GM18868 (cell line): Measurements from ENCODE around the gene MAD1L1.
"Not testable (repeated sequence)": the region's sequence is repeated elsewhere in the genome, so short reads cannot be mapped to it uniquely, and the experiment has no call there.

Experiments
- ATAC-seq: cut with Tn5 transposase; IDR thresholded peaks from one replicate; pipeline ENCODE4 v1.9.1; 2021; ENCODE audit warnings: mild to moderate bottlenecking, moderate library complexity; ENCODE audit not compliant: unreplicated experiment

The MAD1L1 gene

DNA sequence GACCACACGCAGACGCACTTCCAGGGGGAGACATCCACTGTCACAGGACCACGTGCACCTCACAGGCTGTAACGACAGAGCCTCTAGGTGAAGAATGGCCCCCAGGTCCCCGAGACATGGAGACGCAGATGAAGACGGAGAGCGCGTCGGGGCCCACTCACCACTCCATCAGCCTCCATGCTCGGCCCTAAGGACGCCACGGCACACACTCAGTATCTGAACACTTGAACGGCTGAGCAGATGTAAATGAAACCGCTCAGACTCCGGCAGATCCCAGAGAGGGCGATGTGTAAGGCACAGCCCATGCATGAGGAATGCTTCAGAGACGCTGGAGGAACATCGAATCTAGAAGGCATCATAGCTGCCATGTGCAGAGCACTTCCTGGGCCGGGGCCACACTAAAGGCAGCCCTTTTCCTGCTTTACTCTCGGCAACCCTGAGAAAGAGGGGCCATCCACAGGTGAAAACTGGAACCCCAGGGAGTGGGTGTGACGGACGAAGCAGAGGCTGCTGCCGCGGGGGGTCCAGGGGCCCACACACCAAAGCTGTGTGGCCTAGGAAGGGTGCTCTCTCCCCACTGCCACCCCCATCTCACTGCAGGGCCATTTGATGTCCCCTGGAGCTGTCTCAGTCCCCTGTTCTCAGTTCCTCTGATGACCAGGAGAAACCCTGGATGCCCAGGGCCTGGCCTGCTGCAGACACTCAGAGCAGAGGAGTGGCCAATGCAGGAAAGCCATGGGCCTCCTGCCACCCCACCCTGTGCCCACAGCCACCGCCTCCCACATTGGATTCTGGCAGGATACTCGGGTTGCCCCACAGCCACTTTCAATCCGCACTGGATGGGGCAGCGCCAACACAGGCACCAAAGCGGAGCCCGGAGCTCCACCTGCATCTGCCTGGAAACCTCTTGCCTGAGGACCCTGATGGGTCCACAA is 253.8 kb downstream of the MAD1L1 start:
- no peak for ATAC-seq

DNA sequence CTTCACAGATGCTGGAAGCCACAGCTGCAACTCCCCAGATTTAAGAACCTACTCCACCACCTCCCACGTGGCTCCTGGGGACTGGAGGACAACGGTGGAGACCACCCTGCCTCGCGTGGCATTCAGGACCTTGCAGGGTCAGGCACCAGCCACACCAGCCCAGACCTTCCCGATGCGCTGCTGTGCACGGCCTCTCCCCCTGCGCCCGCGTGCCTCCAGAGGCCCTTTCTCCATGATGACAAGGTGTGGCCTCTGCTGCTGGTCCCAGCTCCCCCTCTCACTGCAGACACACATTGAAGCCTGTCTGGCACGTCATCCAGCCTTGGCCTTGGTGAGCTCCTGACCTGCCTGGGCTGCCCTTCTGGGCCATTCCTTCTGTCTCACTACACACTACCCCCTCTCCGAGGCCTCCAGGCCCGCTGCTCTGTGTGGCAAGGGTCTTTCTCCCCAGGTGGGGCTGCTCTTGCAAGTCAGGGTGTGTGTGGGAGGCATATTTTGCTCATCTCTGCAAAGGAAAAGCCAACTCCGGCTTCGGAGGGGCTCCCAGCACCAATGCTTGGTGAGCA is 254.8 kb downstream of the MAD1L1 start:
- ATAC-seq, result no peak

DNA sequence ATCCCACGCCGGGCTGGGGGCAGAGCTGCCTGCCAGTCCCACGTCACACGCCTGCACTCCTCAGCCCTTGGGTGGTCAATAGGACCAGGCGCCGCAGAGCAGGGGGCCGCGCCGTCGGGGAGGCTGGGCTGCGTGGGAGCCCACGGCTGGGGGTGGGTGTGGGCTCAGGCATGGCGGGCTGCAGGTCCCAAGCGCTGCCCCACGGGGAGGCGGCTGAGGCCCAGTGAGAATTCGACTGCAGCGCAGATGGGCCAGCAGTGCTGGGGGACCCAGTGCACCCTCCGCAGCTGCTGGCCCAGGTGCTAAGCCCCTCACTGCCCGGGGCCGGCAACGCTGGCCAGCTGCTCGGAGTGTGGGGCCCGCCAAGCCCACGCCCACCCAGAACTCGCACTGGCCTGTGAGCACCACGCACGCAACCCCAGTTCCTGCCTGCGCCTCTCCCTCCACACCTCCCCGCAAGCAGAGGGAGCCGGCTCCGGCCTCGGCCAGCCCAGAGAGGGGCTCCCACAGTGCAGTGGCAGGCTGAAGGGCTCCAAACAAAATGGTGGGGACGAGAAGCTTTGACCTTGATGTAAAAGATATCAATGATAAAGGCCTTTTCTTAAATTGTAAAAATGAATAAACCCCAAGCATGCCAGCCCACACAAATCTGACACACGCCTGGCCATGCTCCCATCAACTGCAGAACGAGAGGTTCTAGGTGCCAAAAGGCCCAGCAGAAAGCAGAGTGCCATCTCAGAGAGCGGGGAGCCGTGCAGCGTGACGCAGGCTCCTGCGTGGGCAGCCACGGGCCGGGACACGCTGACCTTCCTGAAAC is 255.5 kb downstream of the MAD1L1 start:
- no peak for ATAC-seq

DNA sequence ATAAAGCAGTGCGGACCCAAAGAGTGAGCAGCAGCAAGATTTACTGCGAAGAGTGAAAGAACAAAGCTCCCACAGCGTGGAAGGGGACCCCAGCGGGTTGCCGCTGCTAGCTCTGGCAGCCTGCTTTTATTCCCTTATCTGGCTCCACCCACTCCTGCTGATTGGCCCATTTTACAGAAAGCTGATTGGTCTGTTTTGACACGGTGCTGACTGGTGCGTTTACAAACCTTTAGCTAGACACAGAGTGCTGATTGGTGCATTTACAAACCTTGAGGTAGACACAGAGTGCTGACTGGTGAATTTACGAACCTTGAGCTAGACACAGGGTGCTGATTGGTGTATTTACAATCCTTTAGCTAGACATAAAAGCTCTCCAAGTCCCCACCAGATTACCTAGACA is 256.2 kb downstream of the MAD1L1 start:
- not testable (repeated sequence) for ATAC-seq

DNA sequence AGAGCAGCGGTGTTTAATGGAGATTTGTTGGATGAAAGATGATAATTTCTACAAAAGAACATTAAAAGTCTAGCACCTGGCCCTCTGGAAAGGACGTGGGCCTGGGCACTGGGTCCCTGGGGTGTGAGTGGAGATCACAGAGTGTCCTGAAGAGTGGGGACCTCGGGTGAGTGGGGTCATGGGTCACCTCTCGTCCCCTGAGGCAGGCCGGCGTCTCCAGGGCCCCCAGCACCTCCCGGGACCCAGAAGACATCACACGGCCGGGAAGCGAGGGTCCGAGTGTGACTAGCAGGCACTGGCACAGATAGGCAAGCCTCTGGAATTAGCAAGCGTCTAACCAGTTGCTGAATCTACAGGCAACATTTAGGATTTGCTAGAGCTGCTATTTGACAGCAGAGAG is 257.2 kb downstream of the MAD1L1 start:
- ATAC-seq, result no peak

DNA sequence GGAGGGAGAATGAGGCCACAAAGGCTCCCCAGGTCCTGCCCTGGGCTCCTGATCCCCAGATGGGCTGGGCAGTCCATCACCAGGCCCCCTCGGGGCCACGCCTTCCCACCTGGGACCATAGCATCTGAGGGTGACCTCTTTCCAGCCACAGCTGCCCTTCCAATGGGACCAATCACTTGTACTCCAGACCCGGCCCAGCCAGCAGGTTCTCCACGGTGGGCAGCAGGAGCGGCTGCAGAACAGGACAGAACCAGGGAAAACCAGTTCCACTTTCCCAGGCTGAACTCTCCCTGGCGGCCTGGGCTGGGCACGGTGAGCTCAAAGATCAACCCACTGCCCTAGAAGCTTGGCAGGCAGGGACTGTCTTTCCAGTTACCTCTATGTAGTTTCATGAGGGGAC is 257.6 kb downstream of the MAD1L1 start:
- ATAC-seq, result no peak

DNA sequence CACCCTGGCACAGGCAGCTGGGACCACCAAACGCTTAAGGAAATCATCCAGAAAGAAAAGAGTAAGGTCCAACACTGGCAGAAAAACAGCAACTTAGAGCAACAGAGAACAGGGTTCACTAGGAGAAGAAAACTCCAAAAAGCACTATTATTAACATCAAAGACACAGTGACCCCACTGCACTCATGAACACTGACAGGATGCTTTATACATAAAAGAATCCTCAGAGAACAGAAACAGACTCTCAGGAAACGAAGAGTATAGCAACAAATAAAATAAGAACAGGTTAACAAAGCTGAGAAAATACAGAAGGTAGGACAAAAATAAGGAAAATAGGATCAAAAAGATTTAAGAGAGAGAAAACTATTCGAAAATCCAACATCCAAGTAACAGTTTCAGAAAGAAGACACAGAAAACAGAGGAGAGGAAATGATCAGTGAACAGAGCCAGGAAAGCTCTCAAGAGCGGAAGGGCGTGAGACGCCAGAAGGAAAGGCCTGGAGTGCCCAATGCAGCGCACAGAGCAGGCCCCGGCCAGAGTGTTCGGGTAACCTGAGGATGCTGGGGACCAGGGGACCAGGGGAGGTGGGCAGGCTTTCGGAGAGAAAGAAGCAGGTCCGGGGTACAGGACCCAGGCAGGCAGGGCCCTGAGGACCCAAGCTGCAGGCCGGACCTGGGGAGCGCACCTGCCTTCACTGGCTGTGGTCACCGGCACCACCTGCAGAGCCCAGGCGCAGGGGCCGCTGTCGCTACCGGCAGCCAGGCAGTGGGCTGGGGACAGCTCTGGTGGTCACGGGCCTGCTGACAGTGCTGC is 258.2 kb downstream of the MAD1L1 start:
- ATAC-seq, result no peak

DNA sequence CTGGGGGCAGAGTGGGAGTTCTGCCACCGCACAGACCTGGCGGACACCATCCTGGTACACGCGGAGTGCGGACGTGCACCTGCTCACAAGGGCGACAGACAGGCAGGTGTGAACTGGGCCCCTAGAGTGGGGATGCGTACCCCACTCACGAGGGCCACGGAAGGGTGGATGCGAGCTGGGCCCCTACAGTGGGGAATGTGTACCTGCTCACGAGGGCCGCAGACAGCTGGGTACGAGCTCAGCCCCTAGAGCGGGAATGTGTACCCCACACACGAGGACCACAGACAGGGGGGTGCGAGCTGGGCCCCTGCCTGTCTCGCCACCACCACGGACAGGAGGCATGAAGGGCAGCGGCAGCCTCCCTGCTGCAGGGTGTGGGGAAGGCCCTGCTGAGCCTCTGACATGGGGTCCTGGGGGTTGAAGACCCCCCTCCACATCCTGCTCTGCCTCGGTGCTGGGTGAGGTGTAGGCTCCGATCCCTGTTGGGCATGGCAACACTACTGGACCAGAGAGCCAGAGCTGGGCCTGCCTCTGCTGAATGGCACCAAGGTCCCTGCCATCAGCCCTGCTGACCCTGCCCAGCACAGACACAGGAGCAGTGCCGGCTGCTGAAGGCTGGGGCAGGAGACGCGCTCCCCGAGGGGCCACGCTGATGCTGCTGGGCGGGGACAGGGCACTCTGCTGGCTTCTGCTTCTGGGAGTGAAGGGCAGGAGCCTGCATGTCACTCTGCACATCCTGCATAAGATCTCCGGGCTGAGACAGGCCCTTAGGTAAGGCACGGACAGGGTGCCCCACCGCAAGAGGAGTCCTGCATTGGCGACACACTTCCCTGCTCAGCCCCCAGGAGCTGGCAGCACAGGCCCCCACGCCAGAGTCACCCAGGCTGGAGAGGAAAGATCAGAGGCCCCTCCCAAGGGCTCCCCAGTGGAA is 259.2 kb downstream of the MAD1L1 start:
- no peak for ATAC-seq

DNA sequence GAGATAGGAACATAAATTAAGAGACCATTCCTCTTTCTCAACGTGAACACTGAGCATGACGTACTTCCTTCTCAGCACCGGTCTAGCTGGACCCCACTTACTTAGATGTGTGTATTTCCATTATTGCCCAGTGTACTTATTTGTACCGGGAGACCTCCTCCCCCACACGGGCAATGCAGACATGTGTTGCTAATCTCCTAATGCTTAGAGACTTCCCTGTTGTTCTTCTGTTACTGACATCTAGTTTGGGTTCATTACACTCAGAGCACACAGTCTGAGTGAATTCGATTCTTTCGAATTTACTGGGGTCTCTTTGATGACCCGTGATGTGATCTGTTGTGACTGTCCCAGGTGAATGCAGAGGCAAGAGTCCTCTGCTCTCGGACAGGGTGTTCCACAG is 260.0 kb downstream of the MAD1L1 start:
- no peak for ATAC-seq

DNA sequence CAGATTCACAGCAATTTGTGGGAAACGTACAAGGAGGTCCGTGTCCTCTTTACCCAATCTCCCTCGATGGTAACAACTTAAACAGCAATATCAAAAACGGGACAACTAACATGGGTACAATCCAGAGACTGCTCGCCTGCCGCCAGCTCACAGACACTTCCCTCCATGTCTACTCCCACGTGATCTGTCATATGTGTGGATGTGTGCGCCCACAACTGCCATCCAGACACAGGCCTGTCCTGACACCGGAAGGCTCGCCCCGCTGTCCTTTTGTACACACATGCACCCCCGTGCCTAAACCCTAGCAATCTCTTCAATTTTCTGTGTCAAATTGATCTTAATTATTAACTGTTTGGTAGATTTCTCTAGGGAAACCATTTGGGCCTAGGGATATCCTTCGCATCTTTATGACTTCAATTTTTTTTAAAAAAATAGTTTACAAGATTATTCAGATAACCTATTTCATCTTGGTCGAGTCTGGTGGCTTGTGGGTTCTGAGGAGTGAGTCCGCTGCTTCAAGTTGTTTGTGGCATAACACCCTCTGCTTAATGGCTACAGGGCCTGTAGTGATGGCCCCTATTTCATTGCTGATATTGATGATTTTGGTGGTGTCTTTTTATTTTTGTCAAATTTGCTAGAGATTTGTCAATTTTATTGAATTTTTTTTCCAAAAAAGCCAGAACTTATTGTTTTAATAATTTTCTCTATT is 260.6 kb downstream of the MAD1L1 start:
- ATAC-seq, result no peak

DNA sequence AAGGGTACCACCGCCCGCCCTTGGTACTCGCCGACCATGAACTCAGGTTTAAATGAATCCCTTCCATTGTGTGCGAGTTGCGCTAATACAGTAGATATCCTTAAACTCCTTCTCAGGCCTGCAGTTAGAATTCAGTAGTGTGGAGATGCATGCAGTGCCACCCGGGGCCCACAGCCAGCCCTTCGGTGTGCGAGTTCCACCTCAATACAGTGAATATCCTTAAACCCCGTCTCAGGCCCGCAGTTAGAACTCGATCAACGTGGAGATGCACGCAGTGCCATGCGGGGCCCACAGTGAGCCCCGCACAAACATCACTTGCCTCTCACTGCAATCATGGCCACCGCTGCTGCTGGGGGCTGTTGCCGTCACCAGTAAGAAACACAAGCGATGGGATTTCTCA is 261.9 kb downstream of the MAD1L1 start:
- no peak for ATAC-seq

DNA sequence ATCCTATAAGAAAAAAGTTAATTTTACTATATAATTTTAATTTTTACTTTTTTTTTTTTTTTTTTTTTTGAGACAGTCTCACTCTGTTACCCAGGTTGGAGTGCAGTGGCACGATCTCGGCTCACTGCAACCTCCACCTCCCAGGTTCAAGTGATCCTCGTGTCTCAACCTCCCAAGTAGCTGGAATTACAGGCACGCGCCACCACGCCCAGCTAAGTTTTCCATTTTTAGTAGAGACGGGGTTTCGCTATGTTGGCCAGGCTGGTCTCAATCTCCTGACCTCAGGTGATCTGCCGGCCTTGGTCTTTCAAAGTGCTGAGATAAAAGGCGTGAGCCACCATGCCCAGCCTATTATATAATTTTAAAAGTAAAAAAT is 262.5 kb downstream of the MAD1L1 start:
- ATAC-seq, result not testable (repeated sequence)

DNA sequence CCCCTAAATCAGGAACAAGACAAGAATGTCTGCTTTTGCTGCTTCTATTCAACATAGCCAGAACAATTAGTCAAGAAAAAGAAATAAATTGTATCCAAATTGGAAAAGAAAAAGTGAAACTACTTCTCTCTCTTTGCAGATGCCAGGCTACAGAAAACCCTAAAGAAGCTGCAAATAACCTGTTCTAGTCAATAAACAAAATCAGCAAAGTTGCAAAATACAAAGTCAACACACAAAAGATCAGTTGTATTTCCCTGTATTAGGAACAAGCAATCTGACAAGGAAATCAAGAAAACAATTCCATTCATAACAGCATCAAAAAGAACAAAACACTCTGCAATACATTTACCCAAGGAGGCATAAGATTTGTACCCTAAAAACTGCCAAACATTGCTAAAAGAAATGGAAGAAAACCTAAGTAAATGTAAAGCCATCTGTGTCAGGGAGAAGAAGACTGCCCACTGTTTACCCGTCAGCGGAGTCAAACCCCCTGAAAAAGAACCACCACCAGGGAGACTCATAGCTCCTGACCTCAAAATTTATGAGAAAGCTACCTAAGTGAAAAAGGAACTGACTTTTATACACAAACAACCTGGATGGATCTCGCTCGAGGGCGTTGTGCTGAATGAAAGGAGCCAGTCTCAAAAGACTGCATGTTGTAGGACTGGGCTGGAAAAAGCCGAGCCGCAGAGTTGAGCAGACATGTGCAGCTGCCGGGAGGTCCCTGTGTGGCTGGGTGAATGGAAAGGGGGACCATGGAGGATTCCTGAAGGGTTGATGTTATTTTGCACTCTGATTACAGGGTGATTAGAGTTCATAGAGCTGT is 263.1 kb downstream of the MAD1L1 start:
- ATAC-seq, result no peak

DNA sequence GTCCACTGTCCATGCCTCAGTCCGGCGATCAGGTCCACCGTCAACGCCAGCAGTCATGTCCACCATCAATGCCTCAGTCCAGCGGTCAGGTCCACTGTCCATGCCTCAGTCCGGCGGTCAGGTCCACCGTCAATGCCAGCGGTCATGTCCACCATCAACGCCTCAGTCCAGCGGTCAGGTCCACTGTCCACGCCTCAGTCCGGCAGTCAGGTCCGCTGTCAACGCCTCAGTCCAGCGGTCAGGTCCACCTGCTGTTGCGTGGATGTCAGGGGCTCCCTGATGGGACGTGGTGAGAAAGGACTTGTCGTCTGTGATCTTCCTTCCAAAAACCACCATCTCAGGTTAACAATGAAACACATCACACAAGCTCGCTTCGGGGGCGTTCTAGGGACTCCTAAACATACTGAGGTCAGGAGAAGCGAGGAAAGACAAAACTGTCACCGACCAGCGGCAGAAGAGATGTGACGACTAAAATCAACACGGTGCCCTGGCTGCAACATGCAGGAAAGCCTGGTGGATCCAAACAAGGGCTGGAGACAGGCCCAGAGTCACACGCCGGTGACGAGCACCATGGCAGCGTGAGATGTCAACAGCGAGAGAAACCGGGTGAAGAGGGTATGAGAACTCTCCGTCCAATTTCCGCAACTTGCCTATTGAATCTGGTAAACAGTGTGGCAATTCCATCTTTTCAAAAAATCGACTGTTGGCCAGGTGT is 264.2 kb downstream of the MAD1L1 start:
- ATAC-seq, result no peak

DNA sequence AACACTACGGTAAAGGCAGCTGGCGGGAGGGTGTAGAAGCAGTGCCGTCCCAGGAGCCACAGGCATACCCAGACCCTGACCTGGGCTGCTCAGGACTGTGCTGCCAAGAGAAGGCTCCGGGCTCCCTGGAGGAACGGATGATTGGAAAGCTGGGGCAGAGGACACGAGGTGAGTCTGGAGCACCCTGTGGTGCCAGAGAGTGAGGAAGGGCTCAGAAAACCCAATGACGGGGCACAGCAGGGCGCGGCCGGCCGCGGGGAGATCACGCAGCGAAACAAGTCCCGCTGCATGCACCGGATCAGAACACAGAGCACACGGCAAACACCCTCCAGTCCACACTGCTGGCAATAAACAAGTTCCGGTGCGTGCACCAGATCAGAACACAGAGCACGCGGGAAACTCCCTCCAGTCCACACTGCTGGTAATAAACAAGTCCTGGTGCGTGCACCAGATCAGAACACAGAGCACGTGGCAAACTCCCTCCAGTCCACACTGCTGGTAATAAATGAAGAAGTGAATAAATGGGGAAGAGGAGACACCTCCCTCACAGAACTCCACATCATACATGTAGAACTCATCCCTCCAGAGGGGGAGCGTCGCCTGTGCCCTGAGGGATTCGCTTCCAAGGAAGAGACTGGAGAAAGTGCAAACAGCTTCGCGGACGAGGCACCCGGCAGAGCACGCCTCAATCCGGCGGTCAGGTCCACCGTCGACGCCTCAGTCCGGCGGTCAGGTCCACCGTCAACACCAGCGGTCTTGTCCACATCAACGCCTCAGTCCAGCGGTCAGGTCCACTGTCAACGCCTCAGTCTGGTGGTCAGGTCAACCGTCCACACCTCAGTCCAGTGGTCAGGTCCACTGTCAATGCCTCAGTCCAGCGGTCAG is 265.0 kb downstream of the MAD1L1 start:
- no peak for ATAC-seq

DNA sequence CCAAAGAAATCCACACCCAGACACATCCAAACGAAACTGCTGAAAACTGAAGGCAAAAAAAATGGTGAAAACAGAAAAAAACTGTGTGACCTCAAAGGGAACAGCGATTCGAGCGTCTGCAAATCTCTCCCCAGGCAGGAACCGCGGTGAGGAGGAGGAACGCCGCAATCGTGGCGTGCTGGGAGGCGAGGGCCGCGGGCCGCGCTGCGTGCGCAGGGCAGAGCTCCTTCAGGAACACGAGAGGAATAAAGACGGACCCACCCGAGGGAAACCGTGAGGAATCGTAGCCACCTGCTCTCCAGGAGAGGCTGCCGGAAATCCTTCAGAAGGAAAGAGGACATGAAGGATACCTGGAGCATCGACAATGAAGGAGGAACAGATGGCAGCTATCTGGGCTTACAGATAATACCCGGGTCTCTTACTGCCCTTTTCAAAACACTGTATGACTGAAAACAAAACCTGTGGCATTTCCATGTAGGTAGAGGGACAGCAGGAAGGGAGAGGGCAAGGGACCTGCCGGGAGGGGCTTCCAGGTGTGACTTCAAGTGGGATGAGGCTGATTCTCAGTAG is 266.0 kb downstream of the MAD1L1 start:
- ATAC-seq, result no peak
